ENCODE measurements around the gene LTC4S.
"Not testable (repeated sequence)": the region's sequence is repeated elsewhere in the genome, so short reads cannot be mapped to it uniquely, and the experiment has no call there.

DNA sequence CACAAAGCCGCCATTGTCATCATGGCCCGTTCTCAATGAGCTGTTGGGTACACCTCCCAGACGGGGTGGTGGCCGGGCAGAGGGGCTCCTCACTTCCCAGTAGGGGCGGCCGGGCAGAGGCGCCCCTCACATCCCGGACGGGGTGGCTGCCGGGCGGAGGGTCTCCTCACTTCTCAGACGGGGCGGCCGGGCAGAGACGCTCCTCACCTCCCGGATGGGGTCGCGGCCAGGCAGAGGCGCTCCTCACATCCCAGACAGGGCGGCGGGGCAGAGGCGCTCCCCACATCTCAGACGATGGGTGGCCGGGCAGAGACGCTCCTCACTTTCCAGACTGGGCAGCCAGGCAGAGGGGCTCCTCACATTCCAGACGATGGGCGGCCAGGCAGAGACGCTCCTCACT, 41.1 kb downstream of the LTC4S start:
- TF ChIP-seq CTCF, EP300 (IDR thresholded peaks at IDR 0.05): not testable (repeated sequence)
